NOMO-1 treated with dmso at 0.1 percent for 144 hours (cell line): Measurements from ENCODE around the gene NFYB.
"Not testable (repeated sequence)": the region's sequence is repeated elsewhere in the genome, so short reads cannot be mapped to it uniquely, and the experiment has no call there.

Experiments used
- DNase-seq: peaks from one replicate; lab custom pipeline; 2025; ENCODE audit not compliant: unreplicated experiment; lab: John Stamatoyannopoulos, UW

Gene NFYB

GRCh38 chr12:104137902-104138796 is at the start of gene NFYB:
Gene NFYB, minus strand, starts transcription at chr12:104138210. Its CDS starts 2,757 bp downstream, at chr12:104135453.
- peak; percentile 87 for DNase-seq

- DNase-seq: no peak
These were observed 49.6 kb upstream of the NFYB start for GRCh38 chr12:104187446-104188155.

- DNase-seq: no peak
These were observed 45.4 kb upstream of the NFYB start for GRCh38 chr12:104183443-104183842.

- DNase-seq: no peak
These were observed 44.8 kb upstream of the NFYB start for GRCh38 chr12:104182621-104183378.

GRCh38 chr12:104182144-104182543 is 44.1 kb upstream of the NFYB start:
- DNase-seq: no peak

GRCh38 chr12:104181313-104181712 is 43.3 kb upstream of the NFYB start:
- no peak for DNase-seq

GRCh38 chr12:104180374-104180773 is 42.4 kb upstream of the NFYB start:
- DNase-seq: no peak

- DNase-seq: peak; percentile 73
These were observed 39.9 kb upstream of the NFYB start for GRCh38 chr12:104177663-104178501.

GRCh38 chr12:104177336-104177662 is 39.3 kb upstream of the NFYB start:
- DNase-seq: no peak

- DNase-seq: peak; percentile 8
These were observed 37.8 kb upstream of the NFYB start for GRCh38 chr12:104175726-104176247.

GRCh38 chr12:104173804-104174203 is 35.8 kb upstream of the NFYB start:
- DNase-seq: not testable (repeated sequence)

- no peak for DNase-seq
These were observed 34.5 kb upstream of the NFYB start for GRCh38 chr12:104172570-104172947.

- DNase-seq: no peak
These were observed 34.0 kb upstream of the NFYB start for GRCh38 chr12:104171785-104172569.

GRCh38 chr12:104168596-104168995 is 30.6 kb upstream of the NFYB start:
- no peak for DNase-seq

GRCh38 chr12:104167519-104168458 is 29.8 kb upstream of the NFYB start:
- DNase-seq: no peak

- no peak for DNase-seq
These were observed 28.5 kb upstream of the NFYB start for GRCh38 chr12:104166465-104166864.

GRCh38 chr12:104165801-104166200 is 27.8 kb upstream of the NFYB start:
- DNase-seq: no peak

- DNase-seq: no peak
These were observed 26.6 kb upstream of the NFYB start for GRCh38 chr12:104164634-104165033.

- no peak for DNase-seq
These were observed 25.6 kb upstream of the NFYB start for GRCh38 chr12:104163631-104164030.
